Suprapubic skin (tissue), 3 donors: ENCODE results near the gene TESMIN.

Source experiments
- CTCF ChIP-seq, 2 donors: fragments of 200-600 bp in 1 of 2; fragments of 450-650 bp in 1 of 2; sonication (generic) in 1 of 2; IDR thresholded peaks; one replicate each; pipeline ENCODE4 v1.5.1; 2016 to 2019; ENCODE audit warnings: antibody characterized with exemption in 2 of 2, mild to moderate bottlenecking in 1 of 2, moderate library complexity in 1 of 2
- EP300 ChIP-seq: sonication (generic); formaldehyde crosslinking; IDR thresholded peaks from one replicate; pipeline ENCODE4 v1.6.1; 2017; ENCODE audit warnings: antibody characterized with exemption
- POLR2A ChIP-seq, 2 donors: fragments of 450-650 bp; IDR thresholded peaks; one replicate each; pipeline ENCODE4 v1.6.1; 2017; ENCODE audit warnings: antibody characterized with exemption in 2 of 2, mild to moderate bottlenecking in 2 of 2, moderate library complexity in 2 of 2

GRCh38 chr11:68664141-68664540, 87.2 kb downstream of the TESMIN start:
- TF ChIP-seq POLR2A (IDR thresholded peaks at IDR 0.05) (no peak), EP300 (no peak), CTCF (IDR thresholded peaks at IDR 0.05) (no peak)
